ENCODE measurements around the gene FOXP4.

FOXP4 gene

DNA sequence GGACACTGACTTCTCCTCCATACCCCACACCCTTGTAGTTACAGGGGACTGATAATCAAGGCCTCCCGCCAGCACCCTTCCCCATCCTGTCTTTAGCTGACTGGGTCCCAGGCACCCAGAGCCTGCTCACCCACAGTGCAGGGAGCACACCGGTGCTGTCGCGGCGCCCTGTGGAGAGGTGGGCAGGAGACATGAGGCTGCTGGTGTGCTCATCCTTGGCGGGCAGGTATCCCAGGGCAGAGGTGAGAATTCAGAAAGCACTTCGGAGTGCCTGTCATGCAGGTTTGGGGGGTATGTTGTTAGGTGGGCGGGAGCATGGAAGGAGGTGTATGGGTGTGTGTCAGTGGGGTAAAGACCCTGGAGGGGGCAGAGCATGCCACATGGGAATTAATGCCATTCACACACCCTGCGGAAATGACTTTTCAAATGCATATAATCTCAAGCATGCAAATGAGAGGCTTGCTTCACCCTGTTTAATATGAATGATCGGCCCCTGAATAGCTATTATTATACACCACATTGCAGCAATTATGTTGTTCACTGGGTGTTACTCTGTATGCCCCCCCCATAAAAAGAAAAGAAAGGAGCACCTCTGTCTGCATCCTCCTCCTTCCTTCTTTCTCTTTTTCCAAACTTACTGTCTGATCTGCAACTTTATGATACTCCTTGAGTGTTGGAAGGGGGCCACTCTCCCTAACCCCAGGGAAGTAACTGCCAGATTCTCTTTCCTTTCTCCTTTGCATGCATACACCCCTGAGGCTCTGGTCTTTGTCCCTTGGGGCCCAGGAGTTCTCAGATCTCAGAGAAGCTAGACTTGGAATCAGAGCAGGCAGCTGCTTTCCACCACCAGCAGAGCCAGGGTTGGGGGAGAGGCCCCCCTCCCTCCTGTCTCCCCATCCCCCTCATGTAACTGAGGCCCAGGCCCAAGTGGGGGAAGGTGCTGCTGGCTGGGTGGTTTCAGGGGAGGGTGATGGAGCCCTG is 16.0 kb downstream of the FOXP4 start:
- FAIRE-seq (no peak), DNase-seq (ENCODE audit: insufficient read length, low spot score) (no peak)

DNA sequence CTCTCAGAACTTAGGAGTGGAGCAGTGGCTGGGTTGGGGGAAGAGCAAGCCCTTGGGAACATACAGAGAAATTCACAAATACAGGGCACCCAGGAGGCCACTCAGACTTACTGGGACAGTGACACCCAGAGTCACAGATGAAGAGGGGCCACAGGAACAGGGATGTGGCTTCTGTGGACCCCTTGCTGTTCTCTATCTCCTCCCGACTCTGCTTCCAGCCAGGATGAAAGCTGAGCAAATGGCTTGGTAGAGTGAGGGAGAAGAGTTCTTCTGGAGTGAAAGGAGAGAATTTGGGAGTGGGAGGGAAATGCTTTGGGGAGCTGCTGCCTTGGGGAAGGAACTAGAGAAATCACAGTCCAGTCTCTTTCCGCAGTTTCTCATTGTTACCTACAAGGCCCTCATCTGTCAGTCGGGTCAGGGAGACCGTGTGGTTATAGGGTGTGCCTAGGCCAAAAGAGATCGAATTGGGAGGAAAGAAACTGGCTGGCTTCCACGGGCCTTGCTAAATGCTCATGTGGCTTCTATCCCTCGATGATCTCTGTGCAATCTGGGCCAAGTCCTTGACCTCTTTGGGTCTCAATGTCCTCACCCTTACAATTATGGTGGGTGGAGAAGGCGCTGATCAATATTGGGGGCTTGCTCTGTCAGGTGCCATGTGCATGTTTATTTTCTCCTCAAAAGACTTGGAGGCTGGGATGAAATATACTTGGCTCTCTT is 17.0 kb downstream of the FOXP4 start:
- no peak for DNase-seq (ENCODE audit: insufficient read length, low spot score)
- FAIRE-seq: no peak

DNA sequence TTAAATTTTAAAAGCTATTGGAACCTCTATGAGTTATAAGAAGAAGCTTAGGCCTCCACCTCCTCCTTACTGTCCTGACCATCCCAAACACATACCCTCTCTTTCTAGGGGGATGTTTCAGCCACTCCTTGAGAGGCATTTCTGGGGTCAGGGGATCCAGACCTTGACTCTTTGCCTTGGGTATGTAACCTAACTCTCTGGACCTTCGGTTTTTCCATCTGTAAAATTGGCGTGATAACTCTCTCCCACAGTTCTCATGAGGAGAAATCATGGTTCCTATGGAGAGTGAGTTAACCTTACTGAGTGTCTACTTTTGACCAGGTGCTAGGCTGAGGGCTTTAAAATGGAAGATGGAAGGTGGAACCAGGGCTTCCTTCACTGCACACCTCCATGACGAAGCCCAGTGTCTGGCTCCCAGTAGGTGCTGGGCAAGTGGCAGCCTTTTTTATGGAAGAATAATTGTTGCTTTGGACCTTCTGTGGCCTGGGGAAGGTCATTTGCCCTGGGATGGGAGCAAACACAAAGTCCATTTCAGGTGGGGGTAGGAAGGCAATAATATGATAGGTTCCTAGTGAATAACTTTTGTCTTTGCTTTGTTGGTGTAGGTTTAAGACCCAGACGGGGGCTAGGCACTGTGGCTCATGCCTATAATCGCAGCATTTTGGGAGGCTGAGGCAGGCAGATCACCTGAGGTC is 18.4 kb downstream of the FOXP4 start:
- DNase-seq (ENCODE audit: insufficient read length, low spot score) (no peak), FAIRE-seq (no peak)

DNA sequence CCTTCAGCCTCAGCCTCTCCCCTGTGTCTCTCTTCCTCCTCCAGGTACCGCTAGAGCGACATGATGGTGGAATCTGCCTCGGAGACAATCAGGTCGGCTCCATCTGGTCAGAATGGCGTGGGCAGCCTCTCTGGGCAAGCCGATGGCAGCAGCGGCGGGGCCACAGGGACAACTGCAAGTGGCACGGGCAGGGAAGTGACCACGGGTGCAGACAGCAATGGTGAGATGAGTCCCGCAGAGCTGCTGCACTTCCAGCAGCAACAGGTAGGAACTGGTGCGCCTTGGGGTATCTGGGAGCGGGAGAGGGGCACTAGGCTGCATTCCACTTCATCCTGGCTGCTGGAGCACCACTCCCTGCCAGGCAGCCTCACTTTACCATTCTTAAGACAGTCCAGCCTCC is 19.5 kb downstream of the FOXP4 start:
- no peak for FAIRE-seq

DNA sequence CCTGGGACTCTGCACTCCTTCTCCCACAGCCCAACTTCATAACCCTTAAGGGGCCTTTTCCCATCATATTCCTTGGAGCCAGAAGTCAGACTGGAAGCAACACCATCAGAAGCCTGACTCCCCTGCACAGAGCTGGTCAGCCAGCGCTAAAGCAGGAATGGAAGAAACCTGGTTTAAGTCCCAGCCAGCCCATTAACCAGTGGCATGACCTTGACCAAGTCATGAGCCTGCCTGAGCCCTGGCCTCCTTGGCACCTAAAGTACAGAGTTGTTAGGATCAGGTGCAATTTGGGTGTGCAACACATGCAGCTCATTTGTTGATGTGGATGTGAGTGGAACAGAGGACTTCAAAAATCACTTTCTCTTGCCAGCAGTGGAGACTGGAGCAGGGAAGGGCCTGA is 20.8 kb downstream of the FOXP4 start:
- no peak for FAIRE-seq

More for the DNA sequence above, 19.5 kb downstream of the FOXP4 start:
- no peak for DNase-seq (ENCODE audit: insufficient read length, low spot score)

DNA sequence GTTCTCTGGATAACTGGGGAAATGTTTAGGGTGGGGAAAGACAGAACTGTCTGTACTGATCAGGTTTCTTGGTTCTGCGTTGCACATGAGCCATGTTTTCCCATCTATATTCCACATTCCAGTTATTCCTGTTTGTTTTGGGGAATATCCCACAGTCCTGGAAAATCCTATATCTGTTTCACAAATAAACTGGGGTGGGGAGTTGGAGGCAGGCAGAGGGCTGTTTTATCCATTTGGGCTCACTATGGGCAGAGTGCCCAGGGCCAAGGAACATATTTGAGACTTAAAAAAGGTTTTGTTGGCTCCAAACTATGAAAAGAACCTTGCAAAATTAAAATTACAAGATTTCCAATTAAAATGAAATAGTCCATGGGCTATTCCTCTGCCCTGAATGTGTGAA is 21.5 kb downstream of the FOXP4 start:
- FAIRE-seq (no peak), DNase-seq (ENCODE audit: insufficient read length, low spot score) (no peak)

More for the DNA sequence above, 20.8 kb downstream of the FOXP4 start:
- DNase-seq (ENCODE audit: insufficient read length, low spot score): no peak

DNA sequence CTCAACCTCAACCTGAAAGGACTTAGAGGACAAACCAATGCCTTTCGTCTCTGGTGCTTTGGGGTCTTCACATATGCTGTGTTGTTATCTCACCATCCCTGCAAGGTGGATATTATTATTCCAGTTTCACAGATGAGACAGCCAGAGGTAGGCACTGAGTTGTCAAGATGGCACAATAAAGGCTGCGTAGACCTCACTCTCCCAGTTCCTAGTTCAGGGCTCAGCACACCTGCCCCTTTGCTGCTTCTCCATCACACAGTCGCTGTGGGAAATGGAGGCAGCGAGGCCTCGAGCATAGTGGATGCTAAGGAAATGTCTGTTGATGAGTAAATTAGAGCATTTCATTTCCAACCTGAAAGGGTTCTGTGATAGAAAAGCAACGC is 22.0 kb downstream of the FOXP4 start:
- DNase-seq (ENCODE audit: insufficient read length, low spot score) (no peak), FAIRE-seq (no peak)

DNA sequence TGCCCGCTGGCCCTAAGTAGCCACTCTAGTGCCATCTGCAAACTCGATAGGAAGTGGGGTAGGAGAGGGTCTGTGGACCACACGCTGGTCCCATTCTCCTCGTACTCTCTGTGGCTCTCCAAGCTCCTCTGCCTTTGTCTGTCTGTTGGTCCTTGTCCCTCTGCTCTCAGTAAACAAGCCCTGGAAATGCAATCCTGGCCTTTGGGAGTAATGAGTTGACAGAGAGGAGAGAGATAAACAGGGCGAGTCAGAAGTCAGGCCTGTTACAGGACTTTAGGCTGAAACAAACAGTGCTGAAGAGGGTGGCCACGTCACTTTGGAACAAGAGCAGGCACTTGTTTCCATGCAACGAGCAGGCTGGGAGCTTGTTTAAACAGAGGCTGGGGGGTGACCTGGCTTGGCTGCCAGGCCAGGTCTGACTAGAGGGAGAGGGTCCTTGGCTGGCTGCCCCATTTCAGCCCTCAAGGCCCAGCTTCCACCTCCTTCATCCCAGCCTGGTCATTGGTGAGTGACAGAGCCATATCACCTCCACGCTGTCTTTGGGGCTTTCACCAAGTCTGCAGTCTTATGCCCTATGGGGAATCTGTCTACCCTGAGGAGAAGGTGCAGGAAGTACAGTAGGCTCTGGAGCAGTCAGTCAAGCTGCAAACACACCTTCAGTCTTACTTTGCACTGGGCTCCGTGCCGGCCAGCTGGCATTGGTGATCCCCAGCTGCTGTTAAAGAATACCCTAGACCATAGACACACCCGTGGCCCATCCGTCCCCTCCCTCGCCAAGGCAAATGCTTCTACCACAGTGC is 22.6 kb downstream of the FOXP4 start:
- DNase-seq (ENCODE audit: insufficient read length, low spot score): no peak
- no peak for FAIRE-seq

DNA sequence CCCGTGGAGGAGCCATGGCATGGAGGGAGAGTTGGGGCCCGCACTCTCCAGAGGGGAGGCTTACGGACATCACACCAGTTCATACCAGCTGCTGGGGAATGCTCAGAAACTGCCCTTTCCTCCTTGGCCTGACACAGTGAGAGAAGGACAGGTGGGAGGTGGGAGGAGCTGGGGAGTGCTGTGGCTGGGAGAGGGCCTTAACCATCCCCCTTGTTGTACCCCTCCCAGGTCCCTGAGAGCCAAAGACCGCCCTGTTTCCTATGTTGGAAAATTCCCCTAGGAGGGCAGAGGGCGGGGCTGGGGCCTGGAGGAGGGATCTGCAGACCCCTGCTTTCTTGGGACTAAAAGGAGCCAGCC is 24.1 kb downstream of the FOXP4 start:
- no peak for DNase-seq (ENCODE audit: insufficient read length, low spot score)
- FAIRE-seq: no peak

DNA sequence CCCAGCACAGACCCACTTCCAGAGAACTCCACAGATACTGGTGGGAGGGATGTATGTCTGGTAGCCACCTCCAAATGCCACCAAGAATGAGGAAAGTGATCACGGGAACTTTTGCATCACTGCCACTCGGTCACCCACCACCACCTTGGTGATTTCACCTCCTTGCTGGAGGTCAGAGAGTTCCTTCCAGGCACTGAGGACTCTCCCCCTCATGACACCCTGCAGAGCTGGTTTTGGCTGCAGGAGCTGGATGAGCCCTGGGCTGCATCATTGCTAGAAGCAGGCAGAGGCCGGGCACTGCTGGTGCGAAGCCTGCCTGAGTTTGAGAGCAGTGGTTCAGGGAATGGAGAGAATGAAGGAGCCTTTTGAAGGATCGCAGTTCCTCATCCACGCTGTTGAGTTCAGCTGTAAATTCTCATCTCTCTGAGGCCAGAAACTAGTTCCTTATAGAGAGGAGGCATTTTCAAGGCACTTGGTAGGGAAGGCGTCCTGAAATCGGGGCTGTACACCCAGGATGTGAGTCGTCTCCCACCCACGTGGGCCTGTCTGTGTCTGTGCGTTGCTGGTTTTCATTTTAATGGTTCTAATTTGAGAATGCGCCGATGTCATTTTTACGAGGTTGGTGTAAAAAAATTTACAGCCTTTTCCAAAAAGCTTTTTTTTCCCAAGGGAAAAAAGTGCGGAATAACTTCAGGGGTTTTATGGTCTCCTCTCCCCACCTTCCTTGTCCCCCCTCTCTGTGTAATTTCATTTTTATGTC is 25.0 kb downstream of the FOXP4 start:
- DNase-seq (ENCODE audit: insufficient read length, low spot score): no peak
- FAIRE-seq: no peak

DNA sequence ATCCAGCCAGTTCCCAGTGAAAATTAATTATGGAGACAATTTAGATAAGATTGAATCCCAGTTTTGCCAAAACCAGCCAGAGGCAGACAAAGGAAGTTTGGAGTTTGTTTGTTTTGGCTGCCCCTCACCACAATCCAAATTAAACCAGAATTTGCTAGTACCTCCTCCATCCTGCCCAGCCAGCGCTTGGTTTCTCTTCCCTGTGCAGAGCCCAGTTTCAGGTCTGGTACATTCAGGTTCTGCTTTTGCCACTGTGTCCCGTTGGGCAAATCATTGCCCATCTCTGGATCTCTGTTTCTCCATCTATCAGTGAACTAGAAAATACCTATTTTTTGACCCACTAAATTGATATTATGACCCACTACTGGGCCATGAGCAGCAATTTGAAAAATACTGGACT is 26.4 kb downstream of the FOXP4 start:
- DNase-seq (ENCODE audit: insufficient read length, low spot score): no peak
- FAIRE-seq: no peak

DNA sequence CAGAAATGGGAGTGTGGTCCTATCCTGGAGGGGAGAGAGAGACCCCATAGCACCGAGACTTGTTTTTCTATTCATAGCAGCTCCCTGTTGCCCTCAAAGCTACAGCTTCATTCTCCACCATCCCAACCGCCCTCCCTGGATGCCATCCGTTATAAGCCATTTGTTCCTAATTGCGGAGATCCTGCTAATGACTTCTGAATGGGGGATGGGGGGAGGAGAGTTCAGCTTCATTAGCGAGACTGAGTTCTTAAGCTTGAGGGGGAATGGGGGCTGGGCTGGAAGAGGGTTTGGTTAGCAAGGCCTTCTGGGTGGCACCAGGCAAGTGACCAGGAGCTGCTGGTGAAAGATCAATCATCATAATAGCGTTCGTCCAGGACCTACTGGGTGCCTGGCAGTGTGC is 27.1 kb downstream of the FOXP4 start:
- FAIRE-seq: no peak
- DNase-seq (ENCODE audit: insufficient read length, low spot score): no peak

DNA sequence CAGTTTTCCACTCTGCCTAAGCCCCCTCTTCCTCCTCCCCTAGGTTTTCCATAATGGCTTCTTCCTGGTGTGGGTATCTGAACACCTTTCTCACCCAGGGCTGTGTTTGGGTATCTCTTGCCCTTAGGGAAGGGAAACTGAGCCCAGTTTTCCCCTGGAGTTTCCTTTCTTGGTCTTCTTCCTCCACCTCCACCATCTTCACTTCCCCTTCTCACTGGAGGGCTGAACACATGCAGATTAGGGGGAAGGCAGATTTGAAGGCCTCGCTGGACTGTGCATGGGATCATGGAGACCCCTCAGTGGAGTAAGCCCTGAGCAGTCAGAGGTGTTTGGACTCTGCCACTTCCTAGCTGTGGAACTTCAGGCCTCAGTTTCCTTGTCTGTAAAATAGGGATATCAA is 27.8 kb downstream of the FOXP4 start:
- no peak for DNase-seq (ENCODE audit: insufficient read length, low spot score)

DNA sequence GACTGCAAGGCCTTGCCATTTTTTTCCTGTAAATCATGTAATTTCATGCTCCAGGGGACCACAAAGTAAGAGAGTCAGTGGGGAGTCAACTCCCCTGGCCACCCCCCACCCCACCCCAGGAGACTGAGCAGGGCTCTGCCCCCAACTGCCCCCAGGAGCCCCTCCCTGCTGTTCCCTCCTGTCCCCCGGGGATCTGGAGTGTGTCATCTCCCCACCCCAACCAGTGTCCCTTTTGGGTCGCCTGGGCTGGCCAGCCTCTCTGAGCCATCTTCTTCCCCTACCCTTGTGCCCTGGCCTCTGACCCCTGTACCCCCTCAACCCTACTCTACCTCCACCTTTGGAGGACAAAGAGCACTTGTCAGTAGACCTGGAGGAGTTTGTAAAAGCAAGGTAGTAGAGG is 29.4 kb downstream of the FOXP4 start:
- no peak for FAIRE-seq
- DNase-seq (ENCODE audit: insufficient read length, low spot score): no peak

More for the DNA sequence above, 27.8 kb downstream of the FOXP4 start:
- FAIRE-seq: no peak

DNA sequence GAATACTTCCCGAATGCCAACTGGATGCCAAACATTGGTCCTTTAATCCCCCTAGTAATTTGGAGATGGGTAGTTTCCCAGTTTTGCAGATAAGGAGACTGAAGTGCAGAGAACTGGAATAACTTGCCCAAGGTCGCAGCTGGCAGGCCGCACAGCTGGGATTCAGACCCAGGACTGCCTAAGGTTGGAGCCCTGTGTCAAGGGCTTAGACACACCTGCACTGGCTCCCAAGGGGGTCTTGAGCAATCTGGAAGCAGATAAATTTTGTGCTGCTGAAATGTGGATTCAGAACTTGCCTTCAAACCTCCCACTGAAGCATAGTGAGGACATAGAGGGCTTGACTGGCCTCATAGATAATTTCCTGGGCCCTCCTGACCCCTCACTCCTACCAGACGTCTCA is 30.5 kb downstream of the FOXP4 start:
- no peak for DNase-seq (ENCODE audit: insufficient read length, low spot score)
- no peak for FAIRE-seq

DNA sequence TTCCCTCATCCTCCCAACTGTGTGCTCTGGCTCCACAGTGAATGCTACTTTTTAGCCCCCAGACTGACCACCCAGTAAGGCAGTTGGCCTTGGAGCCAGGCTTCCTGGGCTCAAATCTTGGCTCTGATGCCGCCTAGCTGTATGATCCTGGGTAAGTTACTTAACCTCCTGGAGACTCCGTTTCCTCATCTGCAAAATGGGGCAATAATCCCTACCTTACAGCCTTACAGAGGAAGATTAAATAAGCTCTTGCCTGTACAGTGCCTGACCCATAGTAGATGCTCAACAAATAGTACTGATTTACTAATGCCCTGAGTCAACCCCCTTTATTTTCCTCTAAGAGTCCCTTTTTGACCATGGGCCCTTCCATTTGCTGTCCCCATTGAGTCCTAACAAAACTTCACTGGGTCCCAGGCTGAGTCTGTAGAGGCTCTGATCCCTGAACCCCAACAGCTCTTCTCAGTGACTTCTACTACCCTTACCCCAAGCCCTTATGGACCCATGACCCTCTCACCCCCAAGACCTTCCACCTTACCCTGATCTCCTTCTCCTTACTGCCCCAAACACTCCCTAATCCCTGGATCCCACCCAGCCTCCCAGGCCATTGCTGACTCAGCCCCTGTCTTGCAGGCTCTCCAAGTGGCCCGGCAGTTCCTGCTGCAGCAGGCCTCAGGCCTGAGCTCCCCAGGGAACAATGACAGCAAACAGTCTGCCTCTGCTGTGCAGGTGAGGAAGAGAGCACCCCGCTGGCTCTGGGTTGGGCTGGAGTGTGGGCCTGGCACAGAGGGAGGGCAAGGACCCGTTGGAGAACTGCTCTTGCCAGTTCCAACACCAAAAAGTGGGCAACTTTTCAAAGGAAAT is 31.4 kb downstream of the FOXP4 start:
- FAIRE-seq: no peak
- DNase-seq (ENCODE audit: insufficient read length, low spot score): no peak

DNA sequence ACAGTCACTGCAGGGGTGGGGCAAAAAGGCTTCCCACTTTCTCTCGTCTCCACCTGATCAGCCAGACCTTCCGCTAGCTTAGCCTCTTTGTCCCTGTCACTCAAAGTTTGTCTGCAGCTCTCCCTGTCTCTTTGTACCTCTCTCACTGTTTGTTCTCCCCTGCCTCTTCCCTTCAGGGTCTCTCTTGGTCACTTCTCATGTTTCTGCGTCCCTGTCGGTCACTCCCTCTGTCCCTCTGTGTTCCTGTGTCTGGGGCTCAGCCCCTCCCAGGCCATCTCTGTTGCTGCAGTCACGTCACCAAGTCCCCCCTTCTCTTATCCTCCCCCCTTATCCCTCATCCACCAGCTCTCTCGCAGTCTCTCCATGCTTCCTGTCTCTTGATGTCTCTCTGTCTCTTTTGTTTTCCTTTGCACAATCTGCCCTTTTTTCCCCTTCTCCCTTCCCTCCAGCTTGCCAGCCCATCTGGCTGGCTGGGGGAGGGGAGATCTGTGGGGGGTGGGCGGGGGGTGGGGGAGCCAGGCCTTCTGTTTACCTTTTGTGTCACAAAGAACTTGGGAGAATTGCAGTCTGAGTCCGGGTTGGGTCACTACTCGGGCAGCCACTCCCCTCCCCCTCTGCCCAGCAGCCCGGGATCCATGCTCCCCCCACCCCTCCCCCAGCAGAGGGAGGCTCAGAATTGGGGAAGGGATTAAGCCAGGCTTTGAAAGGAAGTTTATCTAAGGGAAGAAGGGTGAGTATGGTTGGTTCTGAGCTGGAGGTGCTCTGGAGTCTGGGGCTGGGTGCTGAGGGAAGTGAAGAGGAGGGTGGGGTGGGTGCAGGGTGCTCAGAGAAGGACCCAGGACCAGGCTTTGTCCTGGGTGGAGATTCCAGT is 32.3 kb downstream of the FOXP4 start:
- DNase-seq (ENCODE audit: insufficient read length, low spot score) (no peak), FAIRE-seq (no peak)

DNA sequence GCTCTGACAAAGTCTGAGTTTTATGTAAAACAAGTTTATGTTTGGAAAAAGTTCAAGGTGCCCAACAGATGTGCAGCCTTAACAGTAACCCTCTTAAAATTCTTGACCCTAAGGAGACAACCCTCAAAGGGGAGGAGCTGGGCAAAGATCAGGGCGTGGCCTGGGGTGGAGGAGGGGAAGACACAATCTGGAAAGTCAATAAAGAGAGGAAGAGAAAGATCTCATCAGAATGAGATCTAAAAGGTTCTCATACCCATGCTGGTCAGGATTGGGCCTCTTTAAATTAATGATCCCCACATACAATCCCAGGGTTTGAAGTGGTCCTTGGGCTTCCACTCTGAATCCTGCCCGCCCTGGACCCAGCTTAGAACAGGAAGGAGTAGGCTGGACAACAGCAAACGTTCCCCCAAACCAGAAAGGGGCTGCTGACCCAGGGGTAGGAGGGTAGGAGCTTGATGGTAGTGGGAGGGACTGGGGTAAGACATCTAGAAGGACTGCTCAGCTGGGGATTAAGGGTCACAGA is 33.0 kb downstream of the FOXP4 start:
- FAIRE-seq (no peak), DNase-seq (ENCODE audit: insufficient read length, low spot score) (no peak)

Data from GM19239 (cell line).